ENCODE measurements around the gene DGKE.

DGKE gene

DNA sequence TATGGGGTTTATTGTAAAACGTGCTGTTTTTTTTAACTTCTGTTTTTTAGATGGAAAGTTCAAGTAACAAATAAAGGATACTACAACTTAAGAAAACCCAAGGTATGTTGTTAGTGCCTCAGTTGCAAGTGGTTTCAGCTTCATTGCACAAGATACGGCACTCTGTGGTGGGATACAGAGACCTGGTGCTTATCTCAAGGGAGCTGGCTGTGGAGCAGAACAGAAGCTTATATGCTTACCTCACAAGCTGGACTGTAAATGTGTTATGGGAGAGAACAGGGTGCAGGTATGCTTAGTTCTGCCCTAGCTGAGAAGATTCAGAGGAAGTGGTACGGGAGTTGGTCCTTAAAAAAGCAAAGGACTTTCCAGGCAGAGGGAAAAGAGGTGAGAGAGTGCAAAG lies 15.2 kb downstream of the DGKE start:
- DNase-seq (ENCODE audit: low read depth), result no peak

DNA sequence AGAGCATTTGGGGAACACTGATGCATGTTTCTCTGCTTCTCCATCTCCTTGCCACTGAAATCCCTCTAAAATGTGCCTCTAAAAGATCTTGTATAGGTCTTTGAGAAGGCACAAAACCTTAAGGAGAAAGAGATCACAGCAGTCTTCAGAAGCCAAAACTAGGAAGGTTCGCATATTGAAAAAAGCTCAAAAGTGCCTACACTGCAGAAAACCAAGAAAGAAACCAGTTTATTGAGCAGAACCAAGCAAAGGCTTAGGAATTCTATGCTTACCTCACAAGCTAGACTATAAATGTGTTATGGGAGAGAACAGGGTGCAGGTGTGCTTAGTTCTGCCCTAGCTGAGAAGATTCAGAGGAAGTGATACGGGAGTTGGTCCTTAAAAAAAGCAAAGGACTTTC lies 16.6 kb downstream of the DGKE start:
- no peak for DNase-seq (ENCODE audit: low read depth)

DNA sequence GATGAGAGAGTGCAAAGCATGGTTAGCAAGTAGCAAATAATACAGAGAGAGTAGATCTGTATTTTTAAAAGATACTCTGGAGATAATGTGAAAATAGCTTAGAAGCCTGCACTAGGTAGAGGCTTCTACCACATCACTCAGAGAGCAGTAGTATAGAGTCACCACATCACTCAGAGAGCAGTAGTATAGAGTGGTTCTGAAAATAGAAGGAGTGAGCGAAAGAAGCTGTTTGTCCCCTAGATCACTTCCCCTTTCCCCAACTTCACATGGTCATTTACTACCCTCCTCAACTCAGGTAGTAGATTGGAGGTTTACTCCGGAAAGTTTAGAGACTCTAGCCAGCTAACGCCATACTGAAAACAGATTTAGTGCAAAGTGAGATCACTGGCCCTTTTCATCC lies 17.1 kb downstream of the DGKE start:
- no peak for DNase-seq (ENCODE audit: low read depth)

DNA sequence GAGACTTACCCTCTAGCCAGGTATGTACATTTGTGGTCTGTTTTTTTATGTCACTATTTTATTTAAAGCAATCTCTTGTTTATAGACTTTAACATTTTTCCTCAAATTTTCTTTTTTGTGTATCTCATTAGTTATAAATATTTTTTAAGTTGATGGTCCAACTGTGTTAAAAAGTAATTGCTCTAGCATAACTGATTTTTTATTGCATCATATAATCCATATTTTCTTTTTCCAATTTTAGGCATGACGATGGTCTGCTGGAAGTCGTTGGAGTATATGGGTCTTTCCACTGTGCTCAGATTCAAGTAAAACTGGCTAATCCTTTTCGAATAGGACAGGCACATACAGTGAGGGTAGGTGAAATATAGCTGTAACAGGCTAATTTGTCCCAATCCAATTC lies 27.9 kb downstream of the DGKE start:
- DNase-seq (ENCODE audit: low read depth), result no peak

DNA sequence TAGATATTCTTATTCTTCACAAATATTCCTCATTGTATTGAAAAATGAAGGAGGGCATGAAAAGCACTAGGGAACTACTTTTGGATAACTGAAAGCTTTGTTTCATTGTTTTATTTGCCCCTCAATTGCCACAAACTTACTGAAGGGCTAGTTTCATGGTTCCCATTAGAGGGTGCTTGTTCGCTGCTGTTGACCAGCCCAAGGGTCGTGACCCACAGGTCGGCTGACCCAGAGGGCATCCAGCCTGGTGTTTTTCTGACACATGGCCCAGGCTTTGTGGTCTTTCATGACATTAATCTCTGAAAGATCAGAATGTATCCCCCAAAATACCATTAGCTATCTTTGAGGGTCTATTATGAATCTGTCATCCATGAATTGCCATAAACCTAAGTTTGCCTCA lies 30.0 kb downstream of the DGKE start:
- no peak for DNase-seq (ENCODE audit: low read depth)

DNA sequence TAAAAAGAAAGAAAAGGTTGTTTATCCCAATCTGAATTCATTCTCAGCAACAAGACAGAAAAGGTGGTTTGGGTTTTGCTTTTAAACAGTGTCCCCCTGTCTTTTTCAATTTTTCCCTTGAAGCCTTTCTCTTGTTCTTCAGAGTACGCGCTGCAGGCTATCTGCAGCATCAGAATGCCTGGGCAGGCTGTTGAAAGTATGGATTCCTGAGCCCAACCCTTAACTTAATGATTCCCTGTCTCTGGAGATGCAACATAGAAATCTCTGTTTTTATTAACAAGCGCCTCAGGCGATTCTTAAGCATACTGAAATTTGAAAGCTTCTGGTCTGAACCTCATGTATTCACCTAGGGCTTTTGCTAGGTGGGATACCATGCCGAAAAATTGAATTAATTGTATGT lies 32.1 kb downstream of the DGKE start:
- DNase-seq (ENCODE audit: low read depth), result no peak

DNA sequence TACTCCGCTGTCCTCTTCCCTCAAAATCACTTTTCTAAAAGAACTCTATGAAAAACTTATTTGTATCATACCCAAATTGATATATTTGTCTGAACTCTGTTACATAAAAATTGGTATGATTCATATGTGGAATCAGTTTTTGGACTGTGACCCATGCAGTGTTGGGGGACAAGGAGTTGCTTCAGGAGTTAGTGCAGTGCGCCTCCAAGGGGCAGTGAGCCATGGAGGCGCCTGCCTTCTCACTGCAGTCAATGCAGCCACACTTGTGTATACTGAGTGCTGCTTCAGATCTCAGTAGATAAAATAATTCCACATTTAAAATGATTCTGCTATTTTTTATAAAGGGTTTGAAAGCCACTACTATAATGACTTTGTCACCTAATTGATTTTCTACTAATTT lies 32.5 kb downstream of the DGKE start:
- no peak for DNase-seq (ENCODE audit: low read depth)

DNA sequence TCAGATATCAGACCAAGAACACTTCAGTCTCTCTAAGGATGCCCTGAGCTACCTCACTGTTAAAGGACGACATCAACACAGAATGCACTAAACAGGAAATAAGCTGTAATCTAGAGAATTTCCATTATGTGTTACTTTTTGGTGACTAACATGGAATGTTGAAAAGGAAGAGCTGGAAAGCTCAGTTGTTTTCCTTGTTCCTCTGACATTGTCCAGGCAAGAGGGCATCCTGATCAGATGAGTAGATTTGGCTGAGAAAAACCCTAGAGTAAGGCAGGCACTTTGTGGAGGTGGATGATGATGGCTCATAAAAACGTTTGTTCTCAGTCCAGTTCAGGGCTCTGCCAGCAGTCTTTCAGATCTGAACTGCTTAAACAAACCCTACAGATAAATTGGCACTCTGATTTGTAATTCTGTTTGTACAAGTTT lies 34.0 kb downstream of the DGKE start:
- DNase-seq (ENCODE audit: low read depth), result peak; percentile 74

DNA sequence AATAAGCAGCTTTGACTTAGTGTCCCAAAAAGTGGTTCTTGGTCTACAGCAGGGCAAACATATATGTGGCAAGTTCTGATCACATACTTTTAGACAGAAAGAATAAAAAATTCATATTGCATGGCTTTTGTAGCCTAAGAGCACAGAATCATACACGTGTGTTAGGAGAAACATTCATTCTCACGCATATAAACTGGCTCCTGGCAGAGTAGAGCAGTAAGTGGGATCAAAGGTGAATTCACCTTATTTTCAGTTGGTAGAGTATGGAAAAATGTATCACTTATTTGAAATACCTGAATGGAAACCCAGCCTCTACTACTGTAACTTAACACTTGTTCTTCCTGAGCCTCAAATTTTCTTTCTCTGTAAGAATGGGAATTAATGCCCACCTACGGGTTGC lies 34.8 kb downstream of the DGKE start:
- DNase-seq (ENCODE audit: low read depth), result no peak

DNA sequence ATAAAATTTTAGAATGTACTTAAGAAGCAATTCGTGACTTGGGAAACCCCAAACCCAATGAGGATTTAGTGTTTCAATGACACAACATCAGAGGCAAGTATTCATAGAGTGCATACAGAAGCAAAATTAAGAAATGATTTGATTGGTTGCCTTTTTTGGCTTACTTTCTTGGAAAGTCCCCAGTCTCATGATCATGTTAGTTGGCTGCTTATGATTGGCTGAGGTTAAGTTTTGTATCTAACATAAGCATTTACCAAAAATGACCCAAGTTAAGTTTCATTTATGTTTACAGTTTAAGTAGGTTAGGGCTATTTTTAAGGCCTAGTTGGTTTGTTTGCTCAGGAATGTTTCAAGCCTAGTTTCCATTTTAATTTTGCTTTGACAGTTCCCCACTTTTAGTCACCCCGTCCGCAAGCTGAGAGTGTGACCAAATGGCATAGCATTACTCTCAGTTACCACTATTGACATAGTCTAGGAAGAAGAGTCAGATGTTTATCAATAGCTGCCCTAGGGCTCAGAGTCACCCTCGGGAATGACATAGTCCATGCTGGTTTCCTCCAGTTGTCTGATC lies 36.2 kb downstream of the DGKE start:
- DNase-seq (ENCODE audit: low read depth), result no peak

DNA sequence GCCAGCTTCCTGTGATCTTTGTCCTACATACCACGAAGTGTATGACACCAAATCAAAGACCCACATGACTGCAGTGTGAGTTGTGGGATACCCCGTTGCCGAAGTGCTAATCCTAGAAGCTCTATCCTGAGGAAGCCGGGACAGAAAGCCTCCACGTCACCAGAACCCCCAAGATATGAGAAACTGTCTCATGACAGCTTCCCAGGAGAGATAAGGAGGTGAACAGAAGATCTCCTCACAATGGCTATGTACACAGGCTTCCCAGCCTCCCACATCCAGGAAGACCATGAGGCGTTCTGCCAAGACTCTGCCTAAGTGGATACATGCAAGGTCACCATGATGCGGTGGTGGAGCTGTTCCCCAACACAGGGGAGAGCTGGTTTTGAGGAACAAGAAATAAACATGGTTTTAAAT lies 42.8 kb downstream of the DGKE start:
- no peak for DNase-seq (ENCODE audit: low read depth)

DNA sequence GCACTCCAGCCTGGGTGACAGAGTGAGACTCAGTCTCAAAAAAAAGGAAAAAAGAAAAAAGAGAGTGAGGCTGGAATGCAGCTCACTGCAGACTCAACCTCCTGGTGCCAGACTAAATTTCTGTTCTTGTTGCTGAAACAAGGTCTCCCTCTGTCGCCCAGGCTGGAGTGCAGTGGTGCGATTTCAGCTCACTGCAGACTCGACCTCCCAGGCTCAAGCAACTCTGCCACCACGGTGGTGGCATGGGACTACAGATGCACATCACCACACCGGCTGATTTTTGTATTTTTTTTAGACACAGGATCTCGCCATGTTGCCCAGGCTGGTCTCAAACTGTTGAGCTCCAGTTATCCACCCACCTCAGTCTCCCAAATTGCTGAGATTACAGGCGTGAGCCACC lies 45.3 kb downstream of the DGKE start:
- no peak for DNase-seq (ENCODE audit: low read depth)

DNA sequence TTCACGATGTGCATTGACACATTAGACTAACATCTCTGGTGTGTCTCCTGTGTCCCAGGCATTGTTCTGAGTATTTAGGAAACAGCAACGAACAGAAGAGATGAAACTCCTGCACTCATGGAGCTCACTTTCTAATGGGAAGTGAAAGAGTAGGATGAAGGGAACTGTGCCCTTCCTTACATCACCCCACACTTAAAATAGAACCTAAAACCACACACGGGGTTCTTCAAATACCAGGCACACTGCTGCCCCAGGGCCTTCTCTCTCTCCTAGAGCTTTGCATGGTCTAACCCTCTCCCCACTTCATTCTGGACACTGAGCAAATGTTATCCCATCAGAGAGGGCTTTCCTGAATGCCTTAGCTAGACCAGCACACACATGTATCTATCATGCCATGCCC lies 46.2 kb downstream of the DGKE start:
- DNase-seq (ENCODE audit: low read depth), result peak; percentile 22

DNA sequence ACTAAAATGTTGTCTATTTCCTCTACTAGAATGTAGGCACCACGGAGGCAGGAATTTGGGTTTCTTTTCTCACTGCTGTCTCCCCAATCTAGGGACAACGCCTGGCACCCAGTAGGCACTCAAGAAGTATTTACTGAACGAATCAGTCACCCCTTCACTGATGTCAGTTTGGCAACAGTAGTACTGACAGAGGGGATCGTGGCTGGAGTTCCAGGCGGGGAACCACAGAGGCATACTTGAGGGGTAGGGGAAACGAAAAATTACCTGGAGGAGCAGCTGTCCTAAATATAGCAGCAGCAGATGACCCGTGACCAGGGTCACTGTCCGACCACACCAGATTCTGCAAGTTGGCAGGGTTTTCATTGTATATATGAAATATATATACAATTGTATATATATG lies 46.6 kb downstream of the DGKE start:
- DNase-seq (ENCODE audit: low read depth), result no peak

DNA sequence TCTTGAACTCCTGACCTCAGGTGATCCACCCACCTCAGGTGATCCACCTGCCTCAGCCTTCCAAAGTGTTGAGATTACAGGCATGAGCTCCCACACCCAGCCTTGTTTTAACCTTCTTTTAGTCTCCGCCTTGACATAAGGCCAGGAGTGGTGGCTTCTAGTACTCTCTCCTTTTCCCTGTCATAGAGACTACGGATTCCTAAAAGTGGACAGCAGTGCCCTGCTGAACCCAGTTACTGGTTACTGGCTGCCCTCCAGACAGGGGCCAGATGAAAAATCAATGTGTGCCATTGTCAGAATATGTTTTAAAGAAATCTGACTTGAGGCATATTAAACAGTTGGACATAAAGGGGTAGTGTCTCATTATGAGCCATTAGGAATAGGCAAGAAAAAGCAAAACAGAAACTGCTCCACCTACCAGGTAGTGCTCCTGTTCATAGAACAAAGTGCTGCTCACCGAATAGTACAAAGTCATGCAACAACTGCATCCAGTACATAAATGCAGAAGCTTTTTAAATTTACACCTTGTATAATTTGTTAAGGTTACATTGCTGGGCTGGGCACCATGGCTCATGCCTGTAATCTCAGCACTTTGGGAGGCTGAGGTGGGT lies 47.8 kb downstream of the DGKE start:
- no peak for DNase-seq (ENCODE audit: low read depth)

DNA sequence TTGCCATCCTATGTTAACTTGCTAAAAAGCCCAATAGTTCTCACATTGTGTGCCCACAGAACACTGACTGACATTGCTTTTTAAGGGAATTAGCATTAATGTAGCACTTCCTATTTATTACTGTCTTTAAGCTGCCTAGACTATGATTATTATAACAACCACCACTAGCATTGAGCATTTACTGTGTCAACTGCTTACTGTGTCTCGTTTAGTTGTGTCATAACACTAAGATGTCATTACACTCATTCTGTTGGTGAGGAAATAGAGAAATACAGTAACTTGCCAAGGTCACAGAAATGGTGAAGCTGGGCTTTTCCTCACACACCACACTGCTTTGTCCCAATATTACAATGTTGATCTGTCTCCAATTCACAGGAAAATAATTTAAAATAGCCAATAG lies 49.7 kb downstream of the DGKE start:
- no peak for DNase-seq (ENCODE audit: low read depth)

DNA sequence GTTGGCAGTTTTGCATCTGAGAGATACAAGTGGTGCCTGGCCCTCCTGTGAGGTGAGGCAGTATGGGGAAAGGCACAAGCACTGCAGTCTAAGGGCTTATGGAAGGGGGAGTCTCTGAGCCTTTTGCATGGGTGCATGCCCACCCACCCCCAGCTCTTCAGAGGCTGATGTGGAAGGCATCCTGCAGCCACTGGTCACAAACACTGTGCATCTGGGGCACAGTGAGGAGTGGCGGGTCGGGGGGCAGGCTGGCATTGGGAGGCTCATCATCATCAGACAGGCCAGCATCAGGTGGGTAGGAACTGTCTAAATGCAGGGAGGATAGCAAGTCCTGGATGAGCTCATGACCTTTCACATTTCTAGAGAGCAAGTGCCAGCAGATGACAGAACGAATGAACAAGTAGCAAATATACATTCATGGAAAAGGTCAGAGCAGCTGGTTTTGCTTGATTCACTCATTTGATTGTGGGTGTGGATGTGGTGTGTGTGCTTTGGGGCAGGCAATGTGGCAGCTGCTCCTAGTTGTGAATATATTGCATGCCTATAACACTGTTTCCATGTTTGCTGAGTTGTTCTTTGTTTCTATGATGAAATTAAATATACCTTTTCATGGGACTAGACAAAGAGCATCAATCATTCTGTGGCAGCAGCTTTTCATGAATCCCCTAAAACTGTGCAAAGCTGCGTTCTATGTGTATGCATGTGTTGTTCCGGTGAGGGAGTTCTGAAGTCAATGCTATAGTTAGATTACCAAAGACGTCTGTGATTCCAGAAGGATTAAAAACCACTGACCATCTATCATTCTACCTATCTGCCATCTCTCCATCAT lies 50.7 kb downstream of the DGKE start:
- DNase-seq (ENCODE audit: low read depth), result no peak

DNA sequence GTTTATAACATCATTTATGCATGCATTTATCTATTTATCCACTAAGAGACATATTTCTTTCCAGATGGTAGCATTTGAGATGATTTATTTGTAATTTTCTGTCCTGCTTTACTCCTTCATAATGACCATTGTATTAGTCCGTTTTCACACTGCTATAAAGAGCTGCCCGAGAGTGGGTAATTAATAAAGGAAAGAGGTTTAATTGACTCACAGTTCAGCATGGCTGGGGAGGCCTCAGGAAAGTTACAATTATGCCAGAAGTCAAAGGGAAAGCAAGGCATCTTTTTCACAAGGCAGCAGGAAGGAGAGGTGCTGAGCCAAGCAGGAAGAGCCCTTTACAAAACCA lies 51.3 kb downstream of the DGKE start:
- no peak for DNase-seq (ENCODE audit: low read depth)

DNA sequence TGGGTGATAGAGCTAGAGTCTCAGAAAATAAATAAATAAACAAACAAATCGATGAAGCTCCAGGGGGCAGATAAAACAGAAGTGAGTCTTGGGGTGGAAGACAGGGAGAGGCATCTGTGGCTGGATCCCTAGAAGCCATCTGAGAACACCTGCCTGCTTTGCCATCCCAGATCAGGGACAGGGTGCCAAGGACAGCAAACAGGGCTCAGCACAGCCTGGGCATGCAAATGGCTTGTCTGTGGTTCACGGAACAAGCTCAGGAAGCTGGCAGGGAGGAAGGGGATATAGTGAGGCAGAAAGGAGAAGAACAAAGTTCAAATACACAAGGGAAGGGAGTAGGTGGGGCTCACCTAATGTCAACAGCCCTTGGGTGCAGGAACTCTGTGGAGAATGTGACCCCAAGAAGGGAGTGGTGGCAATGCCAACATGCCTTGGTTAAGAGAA lies 52.4 kb downstream of the DGKE start:
- DNase-seq (ENCODE audit: low read depth), result no peak

DNA sequence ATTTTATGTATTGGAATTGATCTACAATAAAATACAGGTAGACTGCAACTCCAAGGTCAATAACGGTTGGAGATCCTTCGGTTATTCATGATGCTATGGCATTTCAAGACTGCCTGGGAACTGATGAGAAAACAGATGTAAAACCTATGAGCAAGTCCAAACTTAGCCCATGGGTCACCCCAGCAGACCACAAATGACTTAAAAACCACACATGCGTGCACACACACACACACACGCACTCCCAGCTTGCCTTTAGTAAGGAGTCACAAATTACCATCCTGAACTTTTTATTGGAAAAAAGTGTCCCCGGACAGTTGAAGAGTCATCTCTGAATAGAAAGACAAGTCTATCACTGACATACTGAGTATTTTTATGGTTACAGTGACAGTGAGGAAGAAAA lies 53.2 kb downstream of the DGKE start:
- no peak for DNase-seq (ENCODE audit: low read depth)

DNA sequence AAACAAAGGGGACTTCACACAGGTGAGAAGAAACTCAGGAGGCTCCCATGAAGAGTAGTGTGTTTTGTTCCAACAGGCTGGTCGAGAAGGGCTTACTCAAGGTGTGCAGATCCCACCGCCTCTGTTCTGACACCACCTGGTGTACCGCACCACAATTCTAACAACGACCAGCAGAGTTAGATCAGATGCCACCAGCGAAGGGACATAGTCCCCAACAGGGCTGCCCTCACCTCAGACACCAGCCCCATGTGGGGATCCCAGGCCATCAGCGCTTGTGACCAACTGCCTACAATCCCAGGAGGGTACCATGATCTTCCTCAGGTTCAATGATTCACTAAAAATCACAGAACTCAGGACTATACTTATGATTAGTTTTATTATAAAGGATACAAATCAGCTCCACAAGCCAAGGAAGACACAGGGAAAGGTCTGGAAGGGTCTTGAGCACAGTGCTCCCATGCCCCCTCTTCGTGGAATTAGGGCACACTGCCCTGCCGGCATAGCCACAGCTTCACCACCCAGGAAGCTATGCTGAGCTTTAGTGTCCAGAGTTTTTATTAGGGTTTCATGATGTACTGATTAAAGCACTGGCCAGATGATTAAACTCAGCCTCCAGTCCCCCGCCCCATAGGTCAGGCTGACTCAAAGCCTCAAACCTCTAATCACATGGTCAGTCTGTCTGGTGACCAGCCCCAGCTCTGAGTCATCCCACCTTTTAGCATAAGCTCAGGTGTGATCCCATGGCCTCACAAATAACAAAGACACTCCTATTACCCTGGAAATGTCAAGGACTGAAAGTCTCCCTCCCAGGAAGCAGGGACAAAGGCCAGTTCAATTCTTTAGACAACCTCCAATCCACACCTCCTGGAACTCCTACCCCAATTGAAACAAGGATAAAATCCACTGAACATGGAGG lies 53.9 kb downstream of the DGKE start:
- no peak for DNase-seq (ENCODE audit: low read depth)

DNA sequence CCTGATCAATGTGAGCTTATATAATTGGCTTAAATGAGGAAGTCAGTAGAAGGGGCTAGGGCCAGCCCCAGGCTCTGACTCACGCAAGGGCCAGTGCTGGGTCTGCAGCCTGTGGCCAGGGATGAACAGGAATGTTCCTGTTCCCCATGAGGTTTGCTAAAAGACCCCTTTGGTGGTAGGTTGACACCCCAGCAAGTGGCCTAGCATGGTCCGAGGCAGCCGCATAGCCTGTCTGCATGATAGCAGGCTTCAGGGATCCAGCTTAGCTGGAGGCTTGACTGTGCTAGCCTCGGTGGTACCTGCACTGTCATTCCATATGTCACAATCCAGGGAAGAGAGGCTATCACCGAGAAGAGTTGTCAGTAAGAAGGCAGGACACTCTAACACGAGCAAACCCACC lies 56.4 kb downstream of the DGKE start:
- DNase-seq (ENCODE audit: low read depth), result no peak

All from EH (cell line).